ENCODE results near the gene TESPA1.

DNA sequence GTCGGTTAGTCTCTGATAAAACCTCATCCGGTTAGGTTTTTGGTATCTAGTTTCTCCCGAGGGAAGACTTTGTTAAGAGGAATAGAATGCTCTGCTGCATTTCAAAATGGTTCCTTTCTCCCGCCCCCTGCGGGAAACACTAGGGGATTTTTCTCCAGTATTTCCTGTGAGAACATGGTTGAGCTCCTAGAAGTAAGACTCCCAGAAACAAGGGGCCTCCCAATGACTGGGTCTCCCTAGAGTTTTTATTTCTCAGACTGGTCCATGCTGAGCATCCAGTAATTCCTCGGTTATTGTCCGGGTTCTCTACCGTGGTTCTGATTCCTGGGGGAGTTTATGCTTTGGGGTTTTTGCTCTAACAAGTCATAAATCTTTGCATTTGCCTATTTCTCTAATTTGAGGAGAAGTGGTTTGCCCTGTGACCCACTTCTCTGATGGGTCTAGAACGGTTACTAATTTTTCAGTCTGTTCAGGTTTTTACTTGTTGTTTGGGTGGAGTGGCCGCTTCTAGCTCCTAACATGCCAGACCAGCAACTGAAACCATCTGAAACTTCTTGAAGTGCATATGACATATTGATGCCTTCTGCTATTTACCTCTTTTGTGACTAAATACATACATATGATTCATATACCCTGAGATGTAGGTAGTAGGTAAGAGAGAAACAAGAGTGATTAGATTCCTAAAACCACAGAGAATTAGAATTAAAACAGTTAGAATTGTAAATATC is 25.1 kb downstream of the TESPA1 start:
- TF ChIP-seq, protein P1, sequence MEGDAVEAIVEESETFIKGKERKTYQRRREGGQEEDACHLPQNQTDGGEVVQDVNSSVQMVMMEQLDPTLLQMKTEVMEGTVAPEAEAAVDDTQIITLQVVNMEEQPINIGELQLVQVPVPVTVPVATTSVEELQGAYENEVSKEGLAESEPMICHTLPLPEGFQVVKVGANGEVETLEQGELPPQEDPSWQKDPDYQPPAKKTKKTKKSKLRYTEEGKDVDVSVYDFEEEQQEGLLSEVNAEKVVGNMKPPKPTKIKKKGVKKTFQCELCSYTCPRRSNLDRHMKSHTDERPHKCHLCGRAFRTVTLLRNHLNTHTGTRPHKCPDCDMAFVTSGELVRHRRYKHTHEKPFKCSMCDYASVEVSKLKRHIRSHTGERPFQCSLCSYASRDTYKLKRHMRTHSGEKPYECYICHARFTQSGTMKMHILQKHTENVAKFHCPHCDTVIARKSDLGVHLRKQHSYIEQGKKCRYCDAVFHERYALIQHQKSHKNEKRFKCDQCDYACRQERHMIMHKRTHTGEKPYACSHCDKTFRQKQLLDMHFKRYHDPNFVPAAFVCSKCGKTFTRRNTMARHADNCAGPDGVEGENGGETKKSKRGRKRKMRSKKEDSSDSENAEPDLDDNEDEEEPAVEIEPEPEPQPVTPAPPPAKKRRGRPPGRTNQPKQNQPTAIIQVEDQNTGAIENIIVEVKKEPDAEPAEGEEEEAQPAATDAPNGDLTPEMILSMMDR (IDR thresholded peaks at IDR 0.05) = no peak
- TF ChIP-seq EP300 (IDR thresholded peaks at IDR 0.05; ENCODE audit: low read depth) (no peak), POLR2A (IDR thresholded peaks at IDR 0.05) (no peak)

Data from transverse colon (tissue), 3 donors.